Ishikawa (cell line): Measurements from ENCODE around the gene DOCK1.

Experiments used
- CEBPB ChIP-seq: IDR thresholded peaks from 2 replicates; pipeline ENCODE4 v1.6.1; 2012
- CREB1 ChIP-seq: IDR thresholded peaks from 2 replicates; pipeline ENCODE4 v1.6.1; 2012; ENCODE audit warnings: low read depth
- EGR1 ChIP-seq: IDR thresholded peaks from 2 replicates; pipeline ENCODE4 v1.6.1; 2012
- EP300 ChIP-seq: IDR thresholded peaks from 2 replicates; pipeline ENCODE4 v1.6.1; 2012; ENCODE audit warnings: borderline replicate concordance
- FOXM1 ChIP-seq: IDR thresholded peaks from 2 replicates; pipeline ENCODE4 v1.6.1; 2012; ENCODE audit warnings: low read depth, borderline replicate concordance
- MAX ChIP-seq: IDR thresholded peaks from 2 replicates; pipeline ENCODE4 v1.6.1; 2012
- NFIC ChIP-seq: IDR thresholded peaks from 2 replicates; pipeline ENCODE4 v1.6.1; 2012
- RAD21 ChIP-seq: IDR thresholded peaks from 2 replicates; pipeline ENCODE4 v1.6.1; 2012; ENCODE audit warnings: low read depth
- TAF1 ChIP-seq: IDR thresholded peaks from 2 replicates; pipeline ENCODE4 v1.6.1; 2012; ENCODE audit warnings: low read depth, mild to moderate bottlenecking
- TCF12 ChIP-seq: IDR thresholded peaks from 2 replicates; pipeline ENCODE4 v1.6.1; 2012; ENCODE audit warnings: low read depth
- TEAD4 ChIP-seq: IDR thresholded peaks from 2 replicates; pipeline ENCODE4 v1.6.1; 2012
- USF1 ChIP-seq: IDR thresholded peaks from 2 replicates; pipeline ENCODE4 v1.6.1; 2012
- YY1 ChIP-seq: IDR thresholded peaks from 2 replicates; pipeline ENCODE4 v1.6.1; 2012; ENCODE audit warnings: low read depth
- ZBTB7A ChIP-seq: IDR thresholded peaks from 2 replicates; pipeline ENCODE4 v1.6.1; 2012; ENCODE audit warnings: low read depth
- TF ChIP-seq, protein P1 (sequence below): IDR thresholded peaks from 2 replicates; pipeline ENCODE4 v1.6.1; 2012; ENCODE audit warnings: low read depth, mild to moderate bottlenecking

Gene DOCK1

DNA sequence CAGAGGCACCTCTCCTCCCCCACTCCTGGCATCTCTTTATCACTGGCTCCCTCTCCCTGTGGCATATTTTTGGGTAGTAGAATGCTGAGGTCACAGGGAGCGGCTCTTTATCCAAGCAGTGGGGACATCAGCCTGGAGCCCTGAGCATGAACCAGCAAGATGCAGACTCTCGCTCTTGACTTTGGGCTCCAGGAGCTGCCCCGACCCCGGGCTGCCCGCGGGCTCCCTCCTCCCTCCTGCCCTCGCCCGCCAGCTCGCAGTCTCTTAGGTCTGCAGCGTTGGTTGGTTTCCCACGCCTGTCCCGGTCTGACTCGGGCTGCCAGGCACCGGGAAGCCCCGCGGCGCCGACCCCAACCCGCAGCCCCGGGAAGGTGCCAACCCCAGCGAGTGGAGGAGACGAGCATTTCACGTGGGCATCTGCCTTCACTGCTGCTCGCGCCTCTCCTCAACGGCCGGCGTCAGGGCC, 289.8 kb downstream of the DOCK1 start:
- TF ChIP-seq TAF1: no peak

- TF ChIP-seq CEBPB (no peak; the same call in 1 of the 2 replicates), NFIC (0 out of 2 replicates have a peak, but pooled peaks have one; percentile 9), TAF1 (0 out of 2 replicates have a peak, but pooled peaks have one; percentile 22)
Measured at GRCh38 chr10:127195571-127196281, 290.5 kb downstream of the DOCK1 start.

- no peak for TF ChIP-seq TCF12
- TF ChIP-seq EGR1: no peak
- no peak for TF ChIP-seq CREB1
- TF ChIP-seq NFIC: no peak
- peak; percentile 14; the same call in 1 of the 2 replicates for TF ChIP-seq RAD21
- peak; percentile 23 for TF ChIP-seq MAX
- TF ChIP-seq CEBPB: no peak
- TF ChIP-seq USF1: no peak
- TF ChIP-seq TEAD4: no peak
Measured at GRCh38 chr10:127196282-127197153, 291.3 kb downstream of the DOCK1 start, which contains the start of gene INSYN2A. Gene INSYN2A (minus strand): TSS chr10:127196591. CDS start chr10:127176395, 20,196 bp downstream.

- no peak for TF ChIP-seq MAX
- TF ChIP-seq, protein P1, sequence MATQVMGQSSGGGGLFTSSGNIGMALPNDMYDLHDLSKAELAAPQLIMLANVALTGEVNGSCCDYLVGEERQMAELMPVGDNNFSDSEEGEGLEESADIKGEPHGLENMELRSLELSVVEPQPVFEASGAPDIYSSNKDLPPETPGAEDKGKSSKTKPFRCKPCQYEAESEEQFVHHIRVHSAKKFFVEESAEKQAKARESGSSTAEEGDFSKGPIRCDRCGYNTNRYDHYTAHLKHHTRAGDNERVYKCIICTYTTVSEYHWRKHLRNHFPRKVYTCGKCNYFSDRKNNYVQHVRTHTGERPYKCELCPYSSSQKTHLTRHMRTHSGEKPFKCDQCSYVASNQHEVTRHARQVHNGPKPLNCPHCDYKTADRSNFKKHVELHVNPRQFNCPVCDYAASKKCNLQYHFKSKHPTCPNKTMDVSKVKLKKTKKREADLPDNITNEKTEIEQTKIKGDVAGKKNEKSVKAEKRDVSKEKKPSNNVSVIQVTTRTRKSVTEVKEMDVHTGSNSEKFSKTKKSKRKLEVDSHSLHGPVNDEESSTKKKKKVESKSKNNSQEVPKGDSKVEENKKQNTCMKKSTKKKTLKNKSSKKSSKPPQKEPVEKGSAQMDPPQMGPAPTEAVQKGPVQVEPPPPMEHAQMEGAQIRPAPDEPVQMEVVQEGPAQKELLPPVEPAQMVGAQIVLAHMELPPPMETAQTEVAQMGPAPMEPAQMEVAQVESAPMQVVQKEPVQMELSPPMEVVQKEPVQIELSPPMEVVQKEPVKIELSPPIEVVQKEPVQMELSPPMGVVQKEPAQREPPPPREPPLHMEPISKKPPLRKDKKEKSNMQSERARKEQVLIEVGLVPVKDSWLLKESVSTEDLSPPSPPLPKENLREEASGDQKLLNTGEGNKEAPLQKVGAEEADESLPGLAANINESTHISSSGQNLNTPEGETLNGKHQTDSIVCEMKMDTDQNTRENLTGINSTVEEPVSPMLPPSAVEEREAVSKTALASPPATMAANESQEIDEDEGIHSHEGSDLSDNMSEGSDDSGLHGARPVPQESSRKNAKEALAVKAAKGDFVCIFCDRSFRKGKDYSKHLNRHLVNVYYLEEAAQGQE: no peak
Measured at GRCh38 chr10:127197154-127197432, 291.9 kb downstream of the DOCK1 start.

DNA sequence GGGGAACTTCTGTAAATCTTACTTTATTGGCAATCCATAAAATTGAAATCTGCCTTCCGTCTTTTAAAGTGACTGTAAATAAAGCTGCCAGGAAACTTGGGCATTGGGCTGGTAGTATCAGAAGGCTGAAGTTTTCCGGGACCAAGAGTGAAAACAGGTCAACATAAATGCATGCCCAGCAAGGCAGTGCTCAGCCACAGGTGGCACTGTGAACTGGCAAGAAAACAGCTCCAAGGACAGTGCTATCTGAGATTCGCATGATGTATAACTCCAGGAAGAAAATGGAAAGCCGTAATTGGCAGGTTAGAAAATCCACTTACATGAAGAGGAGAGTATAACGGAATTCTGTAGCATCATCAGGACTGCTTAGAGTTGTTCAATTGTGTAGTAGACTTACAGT, 293.1 kb downstream of the DOCK1 start:
- TF ChIP-seq ZBTB7A (no peak), MAX (no peak), NFIC (no peak), CREB1 (no peak), TAF1 (no peak), YY1 (no peak), EGR1 (no peak), EP300 (no peak), TCF12 (no peak), USF1 (no peak), CEBPB (no peak)
- TF ChIP-seq, protein P1: no peak

GRCh38 chr10:127198721-127199120, 293.5 kb downstream of the DOCK1 start:
- no peak for TF ChIP-seq FOXM1
- TF ChIP-seq CEBPB: no peak
- TF ChIP-seq CREB1: no peak
- TF ChIP-seq YY1: no peak
- TF ChIP-seq TEAD4: no peak
- TF ChIP-seq TCF12: no peak
- no peak for TF ChIP-seq ZBTB7A
- TF ChIP-seq USF1: no peak
